ENCODE data around the gene NPC2. TPM values are rescaled to one million over a fixed set of nuclear protein-coding genes. Genes with fewer than 3 reads are reported as not detected.

Gene NPC2
- total RNA-seq, 4 donors from 2014 or later = 174 to 331 (median 251) TPM

- 38 to 65% methylated on average over 2 to 5 of the region's 5 CpGs for WGBS, 2 donors
- intact Hi-C loops (cut with DNase I) = no loop called here
- peak overlapping the region in 1 of 4 donors; percentile 17 for H3K27ac ChIP-seq
- DNase-seq = no peak
- peaks cover 0 to 40% (median 0%) of the 10 kb centered on the region in 3 donors for H3K36me3 ChIP-seq
- H3K9me3 ChIP-seq = no peaks in the 10 kb centered on the region
- peaks cover 5 to 10% (median 7%) of the 10 kb centered on the region in 3 donors for H3K4me1 ChIP-seq
- H3K27me3 ChIP-seq = no peaks in the 10 kb centered on the region
- peak in 4 of 6 experiments; percentile 10 to 34 (median 22) for TF ChIP-seq CTCF (IDR thresholded peaks at IDR 0.05)
- no peak for TF ChIP-seq POLR2A (IDR thresholded peaks at IDR 0.05)
- H3K4me3 ChIP-seq = no peak overlapping the region
These were observed 38.4 kb upstream of the NPC2 start for GRCh38 chr14:74531467-74531866.

GRCh38 chr14:74531006-74531405 lies 37.9 kb upstream of the NPC2 start:
- Histone ChIP-seq H3K9me3 (no peaks in the 10 kb centered on the region), H3K36me3 (peaks cover 0 to 37% (median 0%) of the 10 kb centered on the region in 3 donors), H3K27me3 (no peaks in the 10 kb centered on the region), H3K27ac (no peak overlapping the region), H3K4me3 (no peak overlapping the region), H3K4me1 (peaks cover 5 to 10% (median 7%) of the 10 kb centered on the region in 3 donors)
- intact Hi-C loops (cut with DNase I) = no loop called here
- TF ChIP-seq POLR2A (IDR thresholded peaks at IDR 0.05) (no peak), CTCF (IDR thresholded peaks at IDR 0.05) (no peak)
- no peak for DNase-seq
- WGBS, 2 donors = 66 to 73% methylated on average over 2 to 3 of the region's 3 CpGs

- TF ChIP-seq POLR2A (IDR thresholded peaks at IDR 0.05) (no peak), CTCF (IDR thresholded peaks at IDR 0.05) (no peak)
- peaks cover 5 to 10% (median 7%) of the 10 kb centered on the region in 3 donors for H3K4me1 ChIP-seq
- peaks cover 0 to 30% (median 0%) of the 10 kb centered on the region in 3 donors for H3K36me3 ChIP-seq
- no peaks in the 10 kb centered on the region for H3K27me3 ChIP-seq
- no peak overlapping the region for H3K4me3 ChIP-seq
- no peak for DNase-seq
- WGBS, 2 donors = 68 to 80% methylated on average over 1 to 5 of the region's 10 CpGs
- intact Hi-C loops (cut with DNase I) = no loop called here
- no peaks in the 10 kb centered on the region for H3K9me3 ChIP-seq
- no peak overlapping the region for H3K27ac ChIP-seq
These were observed 35.8 kb upstream of the NPC2 start for GRCh38 chr14:74528886-74529285.

- Histone ChIP-seq H3K9me3 (no peaks in the 10 kb centered on the region), H3K27ac (no peak overlapping the region), H3K4me3 (no peak overlapping the region), H3K4me1 (peaks cover 5 to 10% (median 7%) of the 10 kb centered on the region in 3 donors), H3K36me3 (peaks cover 0 to 26% (median 0%) of the 10 kb centered on the region in 3 donors), H3K27me3 (no peaks in the 10 kb centered on the region)
- WGBS, 2 donors = 95 to 96% methylated on average over 5 to 9 of the region's 14 CpGs
- intact Hi-C loops (cut with DNase I) = no loop called here
- TF ChIP-seq POLR2A (IDR thresholded peaks at IDR 0.05) (no peak), CTCF (IDR thresholded peaks at IDR 0.05) (no peak)
- no peak for DNase-seq
These were observed 35.3 kb upstream of the NPC2 start for GRCh38 chr14:74528406-74528805.

- H3K27ac ChIP-seq = no peak overlapping the region
- H3K27me3 ChIP-seq = no peaks in the 10 kb centered on the region
- H3K4me1 ChIP-seq = peaks cover 5 to 10% (median 7%) of the 10 kb centered on the region in 3 donors
- H3K9me3 ChIP-seq = no peaks in the 10 kb centered on the region
- no peak for TF ChIP-seq POLR2A (IDR thresholded peaks at IDR 0.05)
- 74 to 90% methylated on average over 4 to 6 of the region's 10 CpGs for WGBS, 2 donors
- no peak for DNase-seq
- intact Hi-C loops (cut with DNase I) = no loop called here
- H3K36me3 ChIP-seq = peaks cover 0 to 28% (median 0%) of the 10 kb centered on the region in 3 donors
- H3K4me3 ChIP-seq = no peak overlapping the region
These were observed 34.7 kb upstream of the NPC2 start for GRCh38 chr14:74527736-74528280.
